LHCN-M2 (cell line): Measurements from ENCODE around the gene DPY19L2. TPM values are rescaled to one million over a fixed set of nuclear protein-coding genes. Genes with fewer than 3 reads are reported as not detected.
A peak's percentile ranks its signal among the peaks of the same experiment; 100 is the strongest.
"Not testable (repeated sequence)": the region's sequence is repeated elsewhere in the genome, so short reads cannot be mapped to it uniquely, and the experiment has no call there.

Experiments
- DNase-seq: peaks from one replicate; pipeline ENCODE4 v3.0.0-alpha.2; 2012; ENCODE audit warnings: low read depth
- polyA plus RNA-seq: library from polyadenylated mRNA; unstranded; fragments of >200 nt; gene quantifications from one replicate; pipeline ENCODE4 v1.2.1, GENCODE V29; 2012; ENCODE audit warnings: missing spikeins
- total RNA-seq: library from RNA; depleted of rRNA; stranded (reverse); fragments of >200 nt; gene quantifications from 2 replicates; pipeline ENCODE4 v1.2.3, GENCODE V29; 2014; rRNA removed

The DPY19L2 gene
- 8.5 and 9.8 TPM in 2 replicates for total RNA-seq
- 1.6 TPM for polyA plus RNA-seq

DNA sequence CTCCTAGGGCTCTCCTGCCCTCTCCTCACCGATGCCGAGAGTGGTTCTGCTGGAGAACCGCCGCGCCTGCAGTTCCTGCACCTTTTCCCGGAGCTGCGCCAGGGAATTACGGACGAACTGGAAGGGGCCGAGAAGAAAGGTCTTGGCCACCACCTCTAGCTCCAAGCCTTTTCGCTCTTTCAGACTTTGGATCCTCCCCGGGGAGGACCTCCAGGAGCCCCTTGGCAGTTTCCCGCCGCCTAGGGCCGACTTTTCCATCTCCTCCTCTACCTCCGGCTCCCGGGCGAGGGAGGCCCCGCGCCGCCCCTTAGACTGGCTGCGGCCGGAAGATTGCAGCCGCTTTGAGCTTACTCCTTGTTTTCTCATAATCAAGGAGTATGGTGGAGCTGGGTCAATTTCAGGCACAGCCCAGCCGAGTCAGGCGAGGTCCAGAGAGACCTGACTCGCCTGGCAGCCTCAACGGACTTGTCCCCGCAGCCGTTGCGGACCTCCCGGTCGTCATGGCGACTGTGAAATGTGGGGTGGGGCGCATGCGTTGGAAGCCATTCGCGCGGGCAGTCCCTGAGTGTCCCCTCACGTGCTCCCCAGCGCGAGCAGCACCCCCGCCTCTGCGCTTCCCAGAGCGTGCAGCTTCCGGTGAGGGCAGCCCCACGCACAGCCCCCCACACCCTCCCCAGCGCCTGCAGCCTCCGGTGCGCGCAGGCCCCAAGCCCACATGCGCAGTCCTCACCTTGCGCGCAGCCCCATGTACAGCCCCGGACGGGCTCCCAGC, at the start of gene DPY19L2:
Gene DPY19L2, minus strand, starts transcription at position 466 of the 772 bp plus-strand sequence. Its CDS starts 100 bp downstream, at position 366.
- peak; percentile 83 for DNase-seq

- DNase-seq: not testable (repeated sequence)
Observed at GRCh38 chr12:63716891-63717290, 48.6 kb upstream of the DPY19L2 start.

GRCh38 chr12:63715107-63715625, 46.9 kb upstream of the DPY19L2 start:
- DNase-seq: not testable (repeated sequence)

- DNase-seq: not testable (repeated sequence)
Observed at GRCh38 chr12:63714409-63714808, 46.1 kb upstream of the DPY19L2 start.

- DNase-seq: not testable (repeated sequence)
Observed at GRCh38 chr12:63713681-63714075, 45.4 kb upstream of the DPY19L2 start.

DNA sequence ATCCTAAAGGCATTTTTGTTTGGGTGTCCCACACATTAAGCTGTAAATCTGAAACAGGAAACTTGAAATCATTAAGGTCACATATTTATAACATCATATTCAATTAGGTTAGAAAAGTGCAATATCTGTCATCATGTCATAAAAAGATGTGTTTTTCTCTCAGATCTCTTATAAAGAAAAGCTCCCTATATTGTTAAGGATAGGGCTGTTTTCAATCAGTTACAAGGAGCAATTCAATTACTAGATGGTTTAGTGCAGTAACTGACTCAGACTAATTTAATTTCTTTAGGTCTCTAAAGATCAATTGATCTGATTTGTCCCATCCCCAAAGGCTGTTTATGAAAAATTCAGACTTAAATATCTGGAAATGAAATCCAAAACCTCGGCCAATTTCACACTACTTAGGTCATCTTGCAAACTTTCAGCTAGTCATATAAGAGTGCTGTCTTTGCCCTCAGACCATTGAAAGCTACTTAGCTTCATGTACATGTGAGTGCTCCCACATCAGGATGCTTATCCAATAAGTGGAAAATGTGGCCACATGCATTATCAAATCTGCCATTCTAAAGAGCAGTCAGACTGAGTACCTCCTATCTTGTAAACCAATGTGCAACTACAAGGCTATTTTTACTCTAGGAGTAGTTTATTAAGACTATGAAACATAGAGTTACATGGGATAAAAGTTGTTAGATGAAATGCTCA, 44.8 kb upstream of the DPY19L2 start:
- not testable (repeated sequence) for DNase-seq

- peak; percentile 27 for DNase-seq
Observed at GRCh38 chr12:63712376-63712974, 44.2 kb upstream of the DPY19L2 start.

DNA sequence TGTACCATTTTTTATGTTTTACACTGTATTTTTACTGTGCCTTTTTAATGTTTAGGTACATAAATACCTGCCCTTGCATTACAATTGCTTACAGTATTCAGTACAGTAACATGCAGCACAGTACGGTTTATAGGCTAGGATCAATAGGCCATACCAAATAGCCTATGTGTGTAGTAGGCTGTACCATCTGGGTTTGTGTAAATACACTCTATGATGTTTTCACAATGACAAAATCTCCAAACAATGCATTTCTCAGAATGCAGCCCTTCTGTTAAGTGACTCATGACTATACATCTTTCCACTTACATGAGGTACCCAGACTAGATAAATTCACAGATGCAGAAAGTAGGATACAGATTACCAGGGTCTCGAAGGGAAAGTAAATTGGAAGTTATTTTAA, 43.0 kb upstream of the DPY19L2 start:
- peak; percentile 18 for DNase-seq

- DNase-seq: no peak
Observed at GRCh38 chr12:63706336-63706735, 38.0 kb upstream of the DPY19L2 start.

DNA sequence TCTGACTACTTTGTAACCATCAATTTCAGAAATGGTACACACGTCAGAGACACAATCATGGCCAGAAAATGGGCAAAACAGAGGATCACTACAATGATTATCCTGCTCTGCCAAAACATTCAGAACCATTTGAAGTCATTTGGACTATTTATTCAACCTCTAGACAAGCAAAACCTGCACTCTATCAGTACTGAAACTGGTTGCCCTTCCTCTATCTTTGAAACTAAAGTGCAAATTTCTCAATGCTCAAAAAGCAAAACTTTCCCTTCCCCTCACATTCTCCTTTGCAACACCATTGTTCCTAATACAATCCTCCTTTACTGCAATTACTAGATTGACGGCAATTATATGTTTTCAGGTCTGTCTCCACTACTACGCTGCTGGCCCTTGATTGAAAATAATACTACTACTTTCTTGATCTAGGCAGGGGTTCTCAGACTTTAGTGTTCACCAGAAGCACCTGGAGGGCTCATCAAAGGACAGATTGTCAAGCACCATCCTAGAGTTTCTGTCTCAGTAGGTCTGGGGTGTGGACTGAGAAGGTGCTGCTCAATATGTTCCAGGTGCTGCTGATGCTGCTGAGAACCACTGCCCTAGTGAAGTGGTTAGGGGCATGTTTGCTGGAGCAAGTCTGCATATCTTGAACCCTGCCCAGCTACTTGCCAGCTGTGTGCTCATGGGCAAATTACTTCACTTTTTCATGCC, 31.5 kb upstream of the DPY19L2 start:
- not testable (repeated sequence) for DNase-seq

DNA sequence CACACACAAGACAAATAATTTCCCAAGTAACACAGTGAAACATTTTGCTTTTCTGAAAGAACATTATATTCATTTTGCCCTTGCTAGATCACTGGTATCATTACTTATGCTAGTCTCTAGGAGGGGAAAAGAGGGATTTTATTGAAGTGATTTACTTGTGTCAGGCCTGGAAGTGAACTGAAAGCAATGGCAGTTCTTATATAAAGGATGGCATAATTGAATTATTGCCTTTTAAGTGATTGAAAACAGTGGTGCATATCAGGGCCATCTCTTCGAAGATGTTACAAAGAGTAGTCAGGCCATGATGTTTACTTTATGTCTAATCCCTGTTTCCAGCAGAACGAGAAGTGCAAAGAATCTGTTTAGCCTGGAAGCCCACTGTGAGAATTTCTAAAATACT, 30.7 kb upstream of the DPY19L2 start:
- DNase-seq: not testable (repeated sequence)

DNA sequence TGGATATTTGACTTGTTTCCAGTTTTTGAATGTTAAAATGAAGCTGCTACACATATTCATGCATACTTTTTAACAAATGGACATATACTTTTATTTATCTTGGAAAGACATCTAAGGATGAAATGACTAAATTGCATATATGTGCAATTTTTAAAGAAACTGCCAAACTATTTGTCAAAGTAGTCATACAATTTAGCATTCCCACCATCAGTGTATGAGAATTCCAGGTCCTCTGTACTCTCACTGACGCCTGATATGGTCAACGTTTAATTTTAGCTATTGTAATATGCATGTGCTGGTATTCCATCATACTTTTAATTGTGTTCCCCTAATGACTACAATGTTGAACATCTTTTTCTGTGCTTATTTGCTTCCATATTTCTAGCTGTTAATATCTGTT, 22.5 kb upstream of the DPY19L2 start:
- not testable (repeated sequence) for DNase-seq

GRCh38 chr12:63689141-63689540, 20.8 kb upstream of the DPY19L2 start:
- not testable (repeated sequence) for DNase-seq

- DNase-seq: not testable (repeated sequence)
Observed at GRCh38 chr12:63686623-63687022, 18.3 kb upstream of the DPY19L2 start.

DNA sequence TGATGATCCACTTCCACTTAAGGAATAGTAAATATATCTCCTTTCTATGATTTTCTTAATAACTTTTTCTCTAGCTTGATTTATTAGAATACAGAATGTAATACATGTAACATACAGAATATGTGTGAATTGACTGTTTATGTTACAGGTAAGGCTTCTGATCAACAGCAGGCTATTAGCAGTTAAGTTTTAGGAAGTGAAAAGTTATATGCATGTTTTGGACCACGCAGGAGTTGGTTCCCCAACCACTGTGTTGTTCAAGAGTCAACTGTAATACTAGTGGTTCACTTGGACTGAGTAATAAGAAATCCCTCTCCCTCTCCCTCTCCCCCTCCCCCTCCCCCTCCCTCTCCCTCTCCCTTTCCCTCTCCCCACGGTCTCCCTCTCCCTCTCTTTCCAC, 17.5 kb upstream of the DPY19L2 start:
- DNase-seq: not testable (repeated sequence)

DNA sequence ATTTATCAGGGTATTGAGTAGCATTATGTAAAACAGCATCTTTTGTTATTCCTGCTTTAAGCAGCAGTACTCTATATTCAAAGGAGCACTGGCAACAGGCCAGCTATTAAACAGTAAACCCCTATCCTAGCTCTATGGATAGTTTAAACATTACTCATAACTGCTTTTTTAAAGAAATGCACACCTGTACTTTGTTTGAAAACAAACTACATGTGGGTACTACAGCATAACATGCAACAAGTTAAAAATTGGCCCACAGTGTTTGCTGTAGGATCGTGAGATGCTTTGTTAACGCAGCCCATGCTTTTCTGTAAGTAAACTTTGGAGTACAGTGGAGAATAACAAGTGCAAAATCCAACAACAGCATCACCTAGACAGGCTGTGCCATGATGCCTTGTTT, 14.3 kb upstream of the DPY19L2 start:
- not testable (repeated sequence) for DNase-seq

- peak; percentile 5 for DNase-seq
Observed at GRCh38 chr12:63680758-63681157, 12.5 kb upstream of the DPY19L2 start.

- not testable (repeated sequence) for DNase-seq
Observed at GRCh38 chr12:63672550-63672949, 4.3 kb upstream of the DPY19L2 start.

DNA sequence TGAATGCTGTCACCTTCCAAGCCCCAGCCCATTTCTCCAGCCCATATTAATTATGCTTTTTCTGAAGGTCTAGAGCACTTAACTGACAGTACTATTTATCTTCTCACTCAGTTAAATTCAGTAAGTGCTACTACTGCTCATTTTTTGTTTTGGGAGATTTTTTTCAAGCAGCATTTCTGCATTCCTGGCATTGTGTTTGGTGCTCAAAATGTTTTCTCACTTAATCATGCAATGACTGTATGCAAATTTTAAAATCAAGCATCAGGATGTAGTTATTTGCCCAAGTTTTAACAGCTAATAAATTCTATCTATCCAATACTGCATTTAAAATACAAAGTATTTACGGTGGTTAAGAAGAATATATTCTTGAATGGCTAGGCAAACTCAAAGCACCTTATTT, 1.6 kb upstream of the DPY19L2 start:
- peak; percentile 24 for DNase-seq

DNA sequence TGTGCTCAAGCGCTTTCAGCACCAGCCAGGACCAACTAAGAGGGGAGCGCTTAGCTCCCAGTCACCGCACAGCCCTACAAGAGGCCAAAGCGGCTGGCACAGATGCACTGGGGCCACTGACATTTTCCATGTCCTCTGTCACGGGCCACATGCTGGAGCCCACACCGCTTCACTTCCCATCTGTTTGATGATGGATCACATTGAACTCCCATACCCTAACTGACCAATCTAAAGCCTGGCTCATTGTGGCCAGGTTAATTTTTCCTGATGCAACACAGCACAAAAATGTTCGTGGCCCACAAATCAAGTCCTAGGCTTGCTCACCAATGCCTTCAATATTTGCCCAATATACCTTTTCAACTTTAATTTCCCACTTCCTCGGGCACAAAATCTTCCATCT, 1.1 kb upstream of the DPY19L2 start:
- DNase-seq: peak; percentile 2

DNA sequence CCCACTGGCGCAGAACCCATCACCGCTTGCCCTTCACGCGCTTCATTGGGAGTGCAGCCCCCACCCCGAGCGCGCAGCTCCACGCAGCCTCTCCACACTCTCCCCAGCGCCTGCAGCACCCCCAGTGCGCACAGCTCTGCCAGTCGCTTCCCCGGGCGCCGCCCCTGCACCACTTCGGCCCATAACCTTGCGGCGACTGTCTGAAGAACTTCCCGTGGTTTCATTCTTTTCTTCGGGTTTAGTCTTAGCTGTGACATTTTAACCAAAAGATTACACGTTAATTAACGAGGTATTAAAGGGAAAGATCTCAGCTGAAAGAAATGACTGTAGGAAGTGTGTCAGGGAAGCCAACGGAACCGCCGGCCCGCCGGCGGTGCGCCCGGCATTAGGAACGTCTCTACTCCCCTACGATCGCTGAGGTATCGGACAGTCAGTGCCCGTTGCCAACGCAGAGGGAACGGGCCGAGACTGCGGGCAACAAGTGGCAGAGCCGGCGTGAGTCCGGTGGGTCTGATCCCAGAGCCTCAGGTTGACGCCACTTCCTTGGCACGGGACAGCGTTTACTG, 590 bp upstream of the DPY19L2 start:
- peak; percentile 33 for DNase-seq
